Stimulated activated CD8-positive, alpha-beta memory T cell treated with anti-CD3 and anti-CD28 coated beads, Interleukin-15, amount 100 ng/mL, for 1 hour (primary cell): ENCODE data around the gene ASIC3.
"Not testable (repeated sequence)": the region's sequence is repeated elsewhere in the genome, so short reads cannot be mapped to it uniquely, and the experiment has no call there.

Experiments used
- DNase-seq: peaks from one replicate; pipeline ENCODE4 v3.0.0-alpha.2; 2020; ENCODE audit warnings: low read depth

Gene ASIC3

DNA sequence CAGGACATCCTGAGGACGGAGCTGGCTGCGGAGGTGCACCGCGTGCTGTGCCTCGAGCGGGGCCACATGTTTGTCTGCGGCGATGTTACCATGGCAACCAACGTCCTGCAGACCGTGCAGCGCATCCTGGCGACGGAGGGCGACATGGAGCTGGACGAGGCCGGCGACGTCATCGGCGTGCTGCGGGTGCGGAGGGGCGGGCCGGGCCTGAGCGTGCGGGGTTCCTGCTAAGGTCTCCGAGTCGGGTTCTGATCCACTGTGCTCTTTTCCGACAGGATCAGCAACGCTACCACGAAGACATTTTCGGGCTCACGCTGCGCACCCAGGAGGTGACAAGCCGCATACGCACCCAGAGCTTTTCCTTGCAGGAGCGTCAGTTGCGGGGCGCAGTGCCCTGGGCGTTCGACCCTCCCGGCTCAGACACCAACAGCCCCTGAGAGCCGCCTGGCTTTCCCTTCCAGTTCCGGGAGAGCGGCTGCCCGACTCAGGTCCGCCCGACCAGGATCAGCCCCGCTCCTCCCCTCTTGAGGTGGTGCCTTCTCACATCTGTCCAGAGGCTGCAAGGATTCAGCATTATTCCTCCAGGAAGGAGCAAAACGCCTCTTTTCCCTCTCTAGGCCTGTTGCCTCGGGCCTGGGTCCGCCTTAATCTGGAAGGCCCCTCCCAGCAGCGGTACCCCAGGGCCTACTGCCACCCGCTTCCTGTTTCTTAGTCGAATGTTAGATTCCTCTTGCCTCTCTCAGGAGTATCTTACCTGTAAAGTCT, 34.4 kb upstream of the ASIC3 start:
- peak; percentile 77 for DNase-seq

DNA sequence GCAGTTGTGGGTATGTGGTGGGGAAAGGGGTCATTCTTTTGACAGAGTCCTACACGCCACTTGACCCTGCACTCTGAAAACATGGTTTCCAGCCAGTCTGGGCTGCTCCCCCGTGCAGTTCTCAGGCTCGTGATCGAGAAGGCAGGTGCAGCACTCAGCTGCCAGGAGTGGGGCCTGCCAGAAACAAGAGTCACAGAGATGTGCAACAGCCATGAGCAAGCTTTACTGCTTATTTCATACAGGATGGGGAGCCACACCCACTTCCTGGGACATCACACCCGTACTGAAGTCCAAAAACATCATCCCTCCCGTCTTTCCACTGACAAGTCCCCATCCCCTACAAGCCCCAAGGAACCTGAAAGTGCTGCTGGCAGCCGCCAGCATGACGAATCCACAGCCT, 33.4 kb upstream of the ASIC3 start:
- DNase-seq, result no peak

DNA sequence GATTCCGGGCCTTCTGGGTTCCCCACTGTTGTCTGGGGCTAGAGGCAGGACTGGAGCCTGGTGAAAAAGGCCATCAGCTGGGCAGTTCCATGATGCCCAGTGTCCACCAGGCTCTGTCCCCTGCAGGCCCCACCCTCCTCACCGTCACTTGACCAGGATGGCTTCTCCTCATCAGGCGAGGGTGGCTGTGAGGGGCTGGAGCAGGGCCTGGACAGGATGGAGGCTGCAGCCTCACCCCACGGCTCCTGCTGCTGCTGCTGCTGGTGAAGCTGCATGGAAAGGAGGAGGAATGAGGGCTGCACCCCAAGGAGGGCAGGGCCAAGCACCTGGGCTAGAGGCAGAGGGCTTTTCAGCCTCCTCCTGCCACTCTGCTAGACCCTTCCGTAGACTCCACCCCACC, 32.4 kb upstream of the ASIC3 start:
- no peak for DNase-seq

DNA sequence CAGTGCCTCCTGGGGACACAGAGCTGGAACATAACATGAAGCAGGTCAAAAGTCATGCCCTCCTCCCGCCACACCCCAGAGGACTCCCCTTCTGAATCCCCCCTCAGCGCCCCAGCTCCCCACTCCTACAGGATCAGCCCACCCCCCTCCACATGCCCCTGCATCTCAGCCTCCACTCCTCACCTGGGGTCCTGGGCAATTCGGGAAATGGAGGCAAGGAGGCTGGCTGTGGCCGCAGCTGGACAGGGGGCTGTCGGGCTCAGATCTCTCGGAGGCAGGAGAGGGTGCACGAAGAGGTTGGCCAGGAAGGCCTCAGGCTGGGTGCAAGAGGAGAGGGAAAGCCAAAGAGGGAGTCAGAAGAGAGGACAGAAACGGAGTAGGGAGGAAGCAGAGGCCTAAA, 31.8 kb upstream of the ASIC3 start:
- DNase-seq, result no peak

DNA sequence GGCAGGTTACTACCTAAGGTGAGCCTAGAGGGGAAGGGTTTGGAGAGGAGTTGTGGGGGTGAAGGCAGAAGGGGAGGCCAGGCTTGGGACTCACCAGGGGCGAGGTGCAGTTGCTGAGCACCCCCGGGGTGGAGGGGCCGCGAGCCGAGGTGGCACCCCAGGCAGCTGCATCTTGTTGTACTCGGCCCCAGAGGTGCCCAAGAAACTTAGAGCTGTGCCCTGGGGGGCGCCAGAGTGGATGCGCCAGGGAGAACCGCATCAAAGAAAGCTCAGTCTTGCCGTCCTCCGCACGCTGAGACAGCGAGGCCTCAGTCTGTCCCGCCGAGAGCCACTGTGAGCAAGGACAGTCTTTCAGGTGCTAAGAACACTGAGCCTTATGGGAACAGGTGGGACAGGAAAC, 31.4 kb upstream of the ASIC3 start:
- no peak for DNase-seq

DNA sequence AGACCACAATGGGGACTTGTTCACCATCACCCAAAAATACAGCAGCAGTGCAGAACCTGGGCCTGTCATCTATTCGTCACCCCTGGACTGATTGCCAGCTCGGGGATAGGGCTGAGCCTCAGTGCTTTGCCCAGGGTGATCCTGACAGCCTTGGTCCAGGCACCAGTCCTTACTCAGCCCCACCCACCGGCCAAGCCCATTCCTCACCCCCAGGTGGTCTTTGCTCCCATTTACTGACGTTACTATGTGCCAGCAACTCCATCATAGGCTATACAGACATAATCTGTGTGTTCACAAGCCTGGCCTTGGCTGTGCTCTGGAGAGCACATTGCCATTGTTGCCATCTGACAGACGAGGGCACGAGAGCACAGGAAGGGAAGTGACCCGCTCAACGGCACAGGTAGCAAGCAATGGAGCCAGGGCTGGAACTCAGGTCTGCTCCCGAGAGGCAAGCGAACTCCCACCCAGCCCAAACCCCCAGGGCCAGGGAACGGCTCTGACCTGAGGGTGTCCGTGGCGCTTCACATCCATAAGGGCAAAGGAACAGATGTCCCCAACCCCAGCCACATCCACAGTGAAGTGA, 30.9 kb upstream of the ASIC3 start:
- no peak for DNase-seq

DNA sequence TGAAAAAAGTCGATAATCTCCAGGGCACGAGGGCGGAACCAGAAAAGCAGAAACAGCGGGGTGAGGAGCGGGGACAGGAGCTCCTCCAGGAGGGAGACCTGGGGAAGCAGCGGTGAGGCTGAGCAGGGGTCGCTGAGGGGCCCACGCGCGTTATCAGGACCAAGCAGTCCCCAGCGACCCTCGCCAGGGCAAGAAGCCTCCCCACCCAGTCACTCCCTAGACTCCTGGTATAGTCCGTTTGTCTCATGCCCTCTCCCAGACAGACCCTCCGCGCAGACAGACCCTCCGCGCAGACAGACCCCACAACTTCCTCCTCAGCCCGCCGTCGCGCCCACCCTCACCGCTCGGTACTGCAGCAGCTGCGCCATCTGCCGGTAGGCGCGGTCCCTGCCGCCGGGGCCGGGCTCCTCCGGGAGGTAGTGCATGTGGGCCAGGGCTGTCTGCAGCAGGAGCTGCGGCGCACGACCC, 30.3 kb upstream of the ASIC3 start:
- peak; percentile 78 for DNase-seq

DNA sequence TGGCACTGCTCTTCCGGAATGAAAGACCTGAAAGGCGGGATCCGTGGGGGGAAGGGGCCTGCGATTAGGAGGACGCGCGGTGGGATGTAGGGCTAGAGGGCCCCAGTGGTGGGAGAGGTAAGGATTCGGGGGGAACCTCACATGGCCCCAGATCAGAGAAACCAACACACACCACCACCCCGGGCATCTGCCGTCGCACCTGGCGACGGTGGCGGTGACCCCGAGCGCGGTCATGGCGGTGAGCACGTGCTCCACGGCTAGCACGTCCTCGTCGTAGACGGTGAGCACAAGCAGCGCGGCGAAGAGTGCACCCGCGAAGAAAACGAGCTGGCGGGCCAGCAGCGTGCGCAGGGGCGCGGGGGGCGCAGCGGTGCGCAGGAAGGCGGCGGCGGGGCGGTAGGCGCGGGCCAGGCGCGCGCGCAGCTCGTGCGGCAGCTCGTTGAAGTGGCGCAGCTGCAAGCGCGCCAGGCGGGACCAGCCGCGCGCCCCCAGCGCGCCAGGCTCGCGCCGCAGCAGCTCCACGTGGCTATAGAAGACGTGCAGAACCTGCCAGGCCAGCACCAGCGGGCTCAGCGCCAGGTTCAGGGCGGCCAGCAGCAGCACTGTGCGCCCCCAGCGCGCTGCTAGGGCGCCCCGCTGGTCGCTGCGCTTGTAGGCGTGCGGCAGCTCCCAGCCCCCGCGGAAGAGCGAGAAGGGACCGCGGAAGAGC, 29.8 kb upstream of the ASIC3 start:
- DNase-seq, result no peak

DNA sequence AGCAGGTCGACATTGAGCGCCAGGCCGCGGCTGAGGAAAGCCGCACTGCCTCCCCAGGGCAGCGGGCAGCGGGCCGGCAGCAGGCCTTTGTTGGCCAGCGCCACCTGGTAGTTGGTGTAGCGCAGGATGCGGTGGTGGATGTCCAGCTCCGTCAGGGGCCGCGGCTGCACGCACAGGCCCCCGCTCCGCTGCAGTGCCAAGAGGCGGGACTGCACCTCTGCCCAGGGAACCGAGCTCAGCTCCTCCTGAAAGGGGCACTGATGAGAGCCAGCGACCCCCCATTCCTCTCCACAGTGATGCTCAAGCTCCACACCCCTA, 29.2 kb upstream of the ASIC3 start:
- DNase-seq, result no peak

DNA sequence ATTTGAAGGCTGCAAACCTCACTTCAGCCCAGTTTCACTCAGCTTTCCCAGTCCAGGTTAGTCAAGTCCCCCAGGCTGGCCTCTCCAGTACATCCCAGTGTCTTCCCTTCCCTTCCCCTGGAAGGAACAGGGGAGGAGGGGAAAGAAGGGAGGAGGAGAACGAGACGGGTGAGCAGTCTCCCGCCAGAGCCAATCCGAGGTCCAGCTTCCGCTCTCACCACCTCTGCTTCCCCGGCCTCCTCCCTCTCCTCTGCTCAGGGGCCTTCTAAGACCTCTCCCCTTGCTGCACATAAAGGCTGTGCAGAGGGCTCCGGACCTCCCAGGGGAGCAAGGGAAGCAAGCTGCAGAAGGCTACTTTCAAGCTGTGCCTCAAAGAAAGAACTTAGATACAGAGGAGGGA, 28.1 kb upstream of the ASIC3 start:
- no peak for DNase-seq

DNA sequence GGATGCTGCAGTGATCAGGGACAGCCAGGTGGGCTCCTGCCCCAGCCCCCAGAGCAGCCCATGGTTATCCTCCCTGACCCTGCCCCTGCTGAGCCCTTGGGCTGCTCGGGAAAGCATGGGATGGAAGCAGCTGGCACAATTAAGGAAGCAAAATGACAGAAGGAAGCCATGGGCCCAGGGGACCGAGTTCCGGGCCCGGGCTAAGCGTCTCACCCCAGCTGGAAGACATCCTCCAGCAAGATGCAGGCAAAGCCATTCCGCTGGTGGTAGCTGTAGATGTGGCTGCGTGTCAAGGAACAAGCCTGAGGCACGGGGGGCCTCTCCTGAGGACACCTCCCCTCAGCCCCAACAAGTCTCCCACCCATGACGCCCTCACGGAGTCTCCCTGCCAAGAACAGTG, 25.1 kb upstream of the ASIC3 start:
- DNase-seq, result no peak

DNA sequence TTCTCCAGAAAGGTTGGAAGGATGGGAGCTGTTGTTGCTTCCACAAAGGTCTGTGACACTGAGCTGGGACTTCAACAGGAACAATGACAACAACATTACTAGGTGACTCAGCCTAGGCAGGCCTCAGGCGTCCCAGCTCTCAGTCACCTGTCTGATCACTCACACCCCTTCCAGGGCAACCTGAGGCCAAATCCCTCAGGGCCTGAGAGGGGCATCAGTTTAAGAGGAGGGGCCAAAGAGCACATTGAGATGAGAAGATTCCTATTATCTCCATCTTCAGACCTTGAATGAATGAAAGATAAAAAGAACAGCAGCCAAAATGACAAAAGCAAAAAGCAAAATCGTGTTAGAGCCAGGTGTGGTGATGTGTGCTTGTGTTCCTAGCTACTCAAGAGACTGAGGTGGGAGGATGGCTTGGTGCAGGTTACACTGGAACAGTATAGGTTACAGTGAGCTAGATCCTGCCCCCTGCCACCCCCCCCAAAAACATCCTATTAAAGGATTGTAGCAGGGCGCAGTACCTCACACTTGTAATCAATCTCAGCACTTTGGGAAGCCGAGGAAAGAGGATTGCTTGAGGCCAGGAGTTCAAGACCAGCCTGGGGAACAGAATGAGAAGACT, 23.8 kb upstream of the ASIC3 start, which contains the start of gene ATG9B:
TSS of gene ATG9B (minus strand) at position 60 of the 622 bp plus-strand sequence. CDS start 71 bp downstream, outside the sequence.
- no peak for DNase-seq

DNA sequence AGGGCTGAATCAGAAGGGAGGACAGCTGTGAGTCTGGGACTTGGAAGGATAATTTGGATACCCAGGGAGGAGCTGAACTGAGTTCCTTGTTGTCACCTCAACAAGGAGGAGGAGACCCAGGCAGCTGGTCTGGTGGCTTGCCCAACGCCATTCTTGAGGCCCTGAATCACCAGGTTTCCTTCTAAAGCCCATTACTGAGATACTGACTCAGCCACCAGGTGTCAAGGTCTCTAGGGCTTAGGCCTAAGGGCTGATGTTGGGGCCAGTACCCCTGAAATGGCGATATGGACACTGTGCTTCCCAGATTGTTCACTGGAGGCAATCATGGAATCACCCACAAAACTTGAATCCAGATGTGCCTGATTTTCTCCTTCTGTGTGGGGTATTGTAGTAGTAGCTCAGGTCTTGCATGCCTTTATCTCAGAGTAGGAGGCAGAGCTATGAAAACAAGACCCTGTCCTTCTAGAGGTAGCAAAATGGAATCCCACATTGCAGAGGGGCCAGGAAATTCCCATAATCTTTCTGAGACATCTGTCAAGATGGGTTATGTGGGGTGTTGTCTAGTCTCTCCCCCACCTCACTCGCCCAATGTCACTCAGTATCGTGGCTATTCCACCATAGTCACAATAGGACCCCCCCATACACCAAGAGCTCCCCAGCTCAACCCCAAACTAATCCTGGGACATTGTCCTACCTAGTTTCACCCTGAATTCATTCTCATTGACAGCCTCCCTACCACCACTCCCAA, 22.2 kb upstream of the ASIC3 start:
- DNase-seq, result no peak

DNA sequence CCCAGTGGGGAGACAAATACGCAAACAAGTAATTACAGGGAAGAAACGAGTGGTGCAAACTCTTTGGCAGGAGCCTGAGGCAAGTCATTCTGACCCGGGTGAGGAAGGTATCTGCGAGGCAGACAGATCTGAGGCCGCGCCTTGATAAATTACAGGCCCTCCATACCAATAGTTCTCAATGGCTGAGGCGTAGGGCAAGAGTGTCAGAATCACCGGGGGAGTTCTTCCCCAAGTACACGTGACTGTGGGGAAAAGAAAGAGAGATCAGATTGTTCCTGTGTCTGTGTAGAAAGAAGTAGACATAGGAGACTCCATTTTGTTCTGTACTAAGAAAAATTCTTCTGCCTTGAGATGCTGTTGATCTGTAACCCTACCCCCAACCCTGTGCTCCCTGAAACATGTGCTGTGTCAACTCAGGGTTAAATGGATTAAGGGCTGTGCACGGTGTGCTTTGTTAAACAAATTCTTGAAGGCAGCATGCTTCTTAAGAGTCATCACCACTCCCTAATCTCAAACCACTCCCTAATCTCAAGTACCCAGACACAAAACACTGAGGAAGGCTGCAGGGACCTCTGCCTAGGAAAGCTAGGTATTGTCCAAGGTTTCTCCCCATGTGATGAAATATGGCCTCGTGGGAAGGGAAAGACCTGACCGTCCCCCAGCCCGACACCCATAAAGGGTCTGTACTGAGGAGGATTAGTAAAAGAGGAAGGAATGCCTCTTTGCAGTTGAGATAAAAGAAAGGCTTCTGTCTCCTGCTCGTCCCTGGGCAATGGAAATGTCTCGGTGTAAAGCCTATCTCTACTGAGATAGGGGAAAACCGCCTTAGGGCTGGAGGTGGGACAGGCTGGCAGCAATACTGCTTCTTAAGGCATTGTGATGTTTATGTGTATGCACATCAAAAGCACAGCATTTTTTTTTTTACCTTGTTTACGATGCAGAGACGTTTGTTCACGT, 21.3 kb upstream of the ASIC3 start:
- DNase-seq, result not testable (repeated sequence)

DNA sequence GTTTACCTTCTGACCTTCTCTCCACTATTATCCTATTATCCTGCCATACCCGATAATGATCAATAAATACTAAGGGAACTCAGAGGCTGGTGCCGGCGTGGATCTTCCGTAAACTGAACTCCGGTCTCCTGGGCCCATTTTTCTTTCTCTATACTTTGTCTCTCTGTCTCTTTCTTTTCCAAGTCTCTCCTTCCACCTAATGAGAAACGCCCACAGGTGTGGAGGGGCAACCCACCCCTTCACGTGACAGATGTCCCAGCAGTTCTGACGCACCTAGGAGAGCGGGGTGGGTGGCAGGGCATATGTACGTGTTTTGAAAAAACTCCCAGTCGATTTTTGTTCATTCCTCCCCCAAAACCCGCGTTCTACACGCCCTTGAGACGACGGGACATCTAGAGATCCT, 20.6 kb upstream of the ASIC3 start:
- not testable (repeated sequence) for DNase-seq

DNA sequence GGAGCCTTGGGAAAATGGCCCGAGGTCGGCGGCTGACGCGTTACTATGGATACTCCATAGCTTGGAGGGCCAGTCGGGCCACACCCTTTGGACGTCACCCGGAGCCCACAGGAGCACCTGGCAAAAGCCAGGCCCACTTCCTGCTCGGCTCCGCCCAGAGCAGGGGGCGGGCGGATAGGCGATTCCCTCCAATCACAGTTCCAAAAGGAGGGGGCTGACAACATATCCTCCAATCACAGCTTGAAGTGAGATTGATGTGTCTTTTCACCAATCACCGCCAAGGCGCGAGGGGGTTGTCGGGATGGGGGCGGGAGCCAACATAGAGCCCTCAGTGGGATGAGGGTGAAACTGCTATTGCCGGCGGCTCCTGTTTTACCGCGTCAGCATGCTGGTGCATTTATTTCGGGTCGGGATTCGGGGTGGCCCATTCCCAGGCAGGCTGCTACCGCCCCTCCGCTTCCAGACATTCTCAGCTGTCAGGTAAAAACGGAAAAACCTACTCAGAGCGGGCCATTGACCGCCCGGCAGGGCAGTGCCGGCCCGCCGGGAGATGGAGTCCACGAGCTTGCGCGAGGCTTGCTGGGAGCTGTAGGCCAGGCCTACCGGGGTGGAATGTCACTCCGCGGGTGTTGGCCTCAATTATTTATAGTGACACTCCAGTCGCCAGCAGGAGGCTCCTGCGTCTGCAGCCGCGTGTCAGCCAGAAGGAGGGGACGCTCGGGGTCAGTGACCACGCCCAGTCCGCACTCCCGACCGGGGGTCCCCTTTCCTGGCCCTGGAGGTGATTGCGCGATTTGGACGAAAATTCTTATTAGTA, 20.0 kb upstream of the ASIC3 start, which contains the start of gene ABCB8:
TSS of gene ABCB8 (plus strand) at position 320 of the 817 bp plus-strand sequence. CDS start at position 386, 66 bp downstream.
- DNase-seq, result peak; percentile 98

DNA sequence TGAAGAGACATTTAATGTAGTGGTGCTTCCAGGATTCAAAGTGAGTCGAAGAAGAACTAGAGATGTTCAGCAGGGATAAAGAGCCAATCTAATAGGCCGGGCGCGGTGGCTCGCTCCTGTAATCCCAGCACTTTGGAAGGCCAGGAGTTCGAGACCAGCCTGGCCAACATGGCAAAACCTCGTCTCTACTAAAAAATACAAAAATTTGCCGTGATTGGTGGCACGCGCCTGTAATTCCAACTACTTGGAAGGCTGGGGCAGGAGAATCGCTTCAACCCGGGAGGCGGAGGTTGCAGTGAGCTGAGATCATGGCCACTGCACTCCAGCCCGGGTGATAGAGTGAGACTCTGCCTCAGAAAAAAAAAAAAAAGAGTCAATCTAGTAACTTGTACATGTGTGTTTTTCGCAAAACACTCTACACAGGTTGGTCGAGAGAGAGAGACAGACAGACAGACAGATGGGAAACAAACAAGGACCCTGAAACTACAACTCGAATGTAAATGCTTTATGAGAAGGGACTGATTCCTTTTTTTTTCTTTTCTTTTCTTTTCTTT, 19.3 kb upstream of the ASIC3 start:
- DNase-seq, result no peak

DNA sequence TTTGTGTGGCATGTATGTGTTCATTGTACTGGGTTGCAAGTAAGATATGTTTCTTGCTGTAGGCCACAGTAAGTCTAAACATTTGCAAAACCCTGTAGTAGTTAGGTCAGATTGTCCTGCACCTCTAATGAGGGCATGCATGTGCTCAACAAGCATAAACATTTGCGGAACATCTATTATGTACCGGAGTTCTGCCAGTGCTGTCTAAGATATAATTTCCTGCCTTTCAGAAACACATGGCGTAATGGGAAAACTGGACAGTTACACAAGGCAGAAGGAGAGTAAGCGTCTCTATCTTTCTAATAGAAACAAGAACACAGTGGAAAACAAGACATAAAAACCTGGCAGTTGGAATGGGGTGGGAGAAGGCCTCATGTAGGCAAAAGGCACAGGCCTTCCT, 17.3 kb upstream of the ASIC3 start:
- DNase-seq, result no peak
